DND-41 (cell line): ENCODE results near the gene SPHK1.

Source experiments
- ATAC-seq: fragments of 200-7000 bp; cut with Tn5 transposase; 3 replicates; pipeline ENCODE4 v1.9.1; 2021; ENCODE audit warnings: low read depth; ENCODE audit not compliant: insufficient read depth
- DNase-seq: peaks from one replicate; pipeline ENCODE4 v3.0.0-alpha.2; 2020
- H2AFZ ChIP-seq: 2 replicates; pipeline ENCODE4 v1.6.0; 2012; ENCODE audit warnings: low read depth, low read length
- H3K27ac ChIP-seq: 2 replicates; pipeline ENCODE4 v1.5.1; 2012; ENCODE audit warnings: low read length, inconsistent platforms
- H3K27me3 ChIP-seq: fragments of 200-600 bp; sonication (generic); 2 replicates; pipeline ENCODE4 v1.6.0; 2012; ENCODE audit warnings: low read length, mild to moderate bottlenecking, inconsistent platforms; ENCODE audit not compliant: insufficient read depth, poor library complexity
- H3K36me3 ChIP-seq: 2 replicates; pipeline ENCODE4 v1.5.1; 2012; ENCODE audit warnings: low read length, inconsistent platforms; ENCODE audit not compliant: insufficient read depth
- H3K4me1 ChIP-seq: 2 replicates; pipeline ENCODE4 v1.5.1; 2012; ENCODE audit warnings: mild to moderate bottlenecking, low read length; ENCODE audit not compliant: insufficient read depth
- H3K4me2 ChIP-seq: 2 replicates; pipeline ENCODE4 v1.6.0; 2012; ENCODE audit warnings: mild to moderate bottlenecking, moderate library complexity, low read length, inconsistent platforms; ENCODE audit not compliant: insufficient read depth
- H3K4me3 ChIP-seq, 2 experiments: fragments of 200-600 bp in 1 of 2; shearing (Covaris generic) in 1 of 2; 2 replicates each; pipeline ENCODE4 v1.5.1; 2012 to 2016; ENCODE audit warnings: inconsistent platforms in 2 of 2, low read length in 2 of 2, mild to moderate bottlenecking in 2 of 2, low read depth in 1 of 2, moderate library complexity in 1 of 2
- H3K79me2 ChIP-seq: 2 replicates; pipeline ENCODE4 v1.6.0; 2012; ENCODE audit warnings: low read length, inconsistent platforms; ENCODE audit not compliant: insufficient read depth
- H3K9ac ChIP-seq: 2 replicates; pipeline ENCODE4 v1.6.0; 2012; ENCODE audit warnings: low read depth, mild to moderate bottlenecking, inconsistent platforms, low read length, moderate library complexity
- H3K9me3 ChIP-seq: 2 replicates; pipeline ENCODE4 v1.5.1; 2012; ENCODE audit warnings: low read length, moderate library complexity, mild to moderate bottlenecking, inconsistent platforms; ENCODE audit not compliant: insufficient read depth, severe bottlenecking
- H4K20me1 ChIP-seq: 2 replicates; pipeline ENCODE4 v1.6.0; 2012; ENCODE audit warnings: low read length; ENCODE audit not compliant: insufficient read depth
- CTCF ChIP-seq: IDR thresholded peaks from 2 replicates; pipeline ENCODE4 v1.5.1; 2012; ENCODE audit warnings: borderline replicate concordance, low read length, moderate library complexity, mild to moderate bottlenecking; ENCODE audit not compliant: poor library complexity, severe bottlenecking; ENCODE audit errors: extremely low read depth
- EZH2 ChIP-seq: IDR thresholded peaks from 3 replicates; pipeline ENCODE4 v1.6.1; 2012; ENCODE audit warnings: borderline replicate concordance, low read depth, mild to moderate bottlenecking, moderate library complexity, low read length, inconsistent platforms; ENCODE audit not compliant: severe bottlenecking

SPHK1 gene

GRCh38 chr17:76416457-76416856, 32.0 kb downstream of the SPHK1 start:
- Histone ChIP-seq H3K27ac (no peak overlapping the region), H3K9me3 (no peaks in the 10 kb centered on the region), H3K79me2 (peaks cover 73% of the 10 kb centered on the region), H3K4me1 (no peaks in the 10 kb centered on the region), H4K20me1 (peaks cover 65% of the 10 kb centered on the region), H3K36me3 (peaks cover 18% of the 10 kb centered on the region), H3K9ac (no peak overlapping the region), H3K4me3 (no peak overlapping the region), H3K27me3 (no peaks in the 10 kb centered on the region), H2AFZ (no peak overlapping the region), H3K4me2 (no peak overlapping the region)
- DNase-seq = no peak
- ATAC-seq = no peak
- no peak for TF ChIP-seq CTCF
- no peak for TF ChIP-seq EZH2

GRCh38 chr17:76416899-76417298, 32.5 kb downstream of the SPHK1 start:
- Histone ChIP-seq H3K36me3 (peaks cover 18% of the 10 kb centered on the region), H3K4me1 (no peaks in the 10 kb centered on the region), H4K20me1 (peaks cover 67% of the 10 kb centered on the region), H3K27me3 (no peaks in the 10 kb centered on the region), H3K79me2 (peaks cover 77% of the 10 kb centered on the region), H3K27ac (no peak overlapping the region), H3K9me3 (no peaks in the 10 kb centered on the region), H3K4me3 (no peak overlapping the region), H2AFZ (no peak overlapping the region), H3K9ac (no peak overlapping the region), H3K4me2 (no peak overlapping the region)
- TF ChIP-seq EZH2 (no peak), CTCF (no peak)
- DNase-seq (no peak), ATAC-seq (no peak)

DNA sequence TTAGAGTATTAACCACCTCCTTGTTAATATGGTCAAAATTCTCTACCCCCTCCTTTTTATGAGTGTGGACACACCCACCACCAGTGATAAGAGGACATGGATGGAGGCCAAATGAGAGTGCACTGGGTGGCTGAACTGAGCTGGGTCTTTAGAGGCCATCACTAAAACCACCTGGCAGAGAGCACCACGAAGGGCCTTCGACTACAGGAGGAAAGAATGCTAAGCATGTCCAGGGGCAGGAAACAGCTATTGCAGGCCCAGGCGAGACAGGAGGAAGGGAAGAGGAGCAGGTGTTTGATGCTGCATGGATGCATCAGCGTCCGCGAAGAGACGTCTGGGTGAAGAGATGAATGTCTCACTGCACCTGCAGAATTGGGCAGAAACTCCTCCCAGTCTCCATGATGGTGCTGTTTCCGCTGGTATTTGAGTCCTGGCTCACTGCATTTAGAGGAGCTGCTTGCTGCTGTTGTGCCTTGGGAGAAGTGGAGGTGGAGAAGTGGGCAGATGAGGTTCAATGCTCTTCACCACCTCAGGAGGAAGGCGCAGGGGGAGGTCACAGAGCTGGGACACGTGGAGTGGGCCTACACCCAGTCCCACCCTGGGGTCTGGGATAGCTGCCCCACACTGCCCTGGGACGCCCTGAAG, 33.2 kb downstream of the SPHK1 start:
- Histone ChIP-seq H3K4me2 (no peak overlapping the region), H4K20me1 (peaks cover 72% of the 10 kb centered on the region), H3K36me3 (peaks cover 21% of the 10 kb centered on the region), H2AFZ (no peak overlapping the region), H3K4me3 (no peak overlapping the region), H3K4me1 (no peaks in the 10 kb centered on the region), H3K9me3 (no peaks in the 10 kb centered on the region), H3K27me3 (no peaks in the 10 kb centered on the region), H3K9ac (no peak overlapping the region), H3K79me2 (peaks cover 82% of the 10 kb centered on the region), H3K27ac (no peak overlapping the region)
- DNase-seq (no peak), ATAC-seq (no peak)
- TF ChIP-seq CTCF (no peak), EZH2 (no peak)
